CD4-positive, CD25-positive, alpha-beta regulatory T cell (primary cell): ENCODE measurements around the gene PLEKHH1. TPM values are rescaled to one million over a fixed set of nuclear protein-coding genes. Genes with fewer than 3 reads are reported as not detected.

Experiments
- ATAC-seq, 2 donors: fragments of 150-1000 bp; cut with Tn5 transposase; one replicate each; pipeline ENCODE4 v1.10.0; 2021; ENCODE audit warnings: low read depth in 2 of 2, moderate number of reproducible peaks in 2 of 2, moderate library complexity in 1 of 2
- DNase-seq, 3 donors: peaks; one replicate each; pipeline versions ENCODE4 v3.0.0 to v3.0.0-alpha.2; 2012 to 2022; ENCODE audit warnings: mixed read lengths in 1 of 3
- H3K27ac ChIP-seq: one replicate; pipeline ENCODE4 v1.7.0; 2013; ENCODE audit warnings: mild to moderate bottlenecking, low read length; ENCODE audit not compliant: insufficient read depth, poor library complexity, severe bottlenecking
- H3K27me3 ChIP-seq: one replicate; pipeline ENCODE4 v1.7.0; 2013; ENCODE audit warnings: low read length; ENCODE audit not compliant: control insufficient read depth, insufficient read depth
- H3K36me3 ChIP-seq: one replicate; pipeline ENCODE4 v1.7.0; 2013; ENCODE audit warnings: mild to moderate bottlenecking, low read length, moderate library complexity; ENCODE audit not compliant: control insufficient read depth, insufficient read depth
- H3K4me1 ChIP-seq: 2 replicates; pipeline ENCODE4 v1.7.0; 2013; ENCODE audit warnings: mild to moderate bottlenecking, low read length; ENCODE audit not compliant: insufficient read depth, control insufficient read depth, poor library complexity, severe bottlenecking
- H3K4me3 ChIP-seq: one replicate; pipeline ENCODE4 v1.7.0; 2013; ENCODE audit warnings: low read depth, mild to moderate bottlenecking, low read length, moderate library complexity
- H3K9me3 ChIP-seq, 2 experiments: 1 replicate in 1 of 2; 2 replicates in 1 of 2; pipeline ENCODE4 v1.7.0; 2013; ENCODE audit warnings: low read length in 2 of 2, mild to moderate bottlenecking in 1 of 2, moderate library complexity in 1 of 2; ENCODE audit not compliant: control insufficient read depth in 2 of 2
- H3K27ac Mint-ChIP-seq, 3 donors: one replicate each; pipeline ENCODE4 v1.8.0; 2020 to 2022; ENCODE audit warnings: mild to moderate bottlenecking in 3 of 3, mixed read lengths in 3 of 3, moderate library complexity in 2 of 3
- H3K27me3 Mint-ChIP-seq: one replicate; pipeline ENCODE4 v1.8.0; 2022; ENCODE audit warnings: mild to moderate bottlenecking, mixed read lengths
- H3K36me3 Mint-ChIP-seq: one replicate; pipeline ENCODE4 v1.8.0; 2020; ENCODE audit warnings: mixed read lengths
- H3K4me1 Mint-ChIP-seq, 4 donors: one replicate each; pipeline ENCODE4 v1.8.0; 2020 to 2022; ENCODE audit warnings: mixed read lengths in 4 of 4, mild to moderate bottlenecking in 1 of 4
- H3K4me3 Mint-ChIP-seq, 4 donors: one replicate each; pipeline ENCODE4 v1.8.0; 2020 to 2022; ENCODE audit warnings: mild to moderate bottlenecking in 4 of 4, mixed read lengths in 4 of 4, moderate library complexity in 3 of 4
- H3K9me3 Mint-ChIP-seq, 7 donors: one replicate each; pipeline ENCODE4 v1.8.0; 2020 to 2022; ENCODE audit warnings: mixed read lengths in 7 of 7, mild to moderate bottlenecking in 3 of 7, moderate library complexity in 2 of 7
- polyA plus RNA-seq, 4 donors: library from polyadenylated mRNA; unstranded; fragments of 300-500 nt; fragmentation: Illumina TruSeq; gene quantifications; one replicate each; pipeline ENCODE4 v1.2.3, GENCODE V29; 2021
- total RNA-seq: library from RNA; stranded (reverse); gene quantifications from one replicate; pipeline ENCODE4 v1.2.3, GENCODE V29; 2022

The PLEKHH1 gene
- total and polyA plus RNA-seq, 5 donors from 2014 or later = 0.05 to 0.24 (median 0.15) TPM; not detected in 2

DNA sequence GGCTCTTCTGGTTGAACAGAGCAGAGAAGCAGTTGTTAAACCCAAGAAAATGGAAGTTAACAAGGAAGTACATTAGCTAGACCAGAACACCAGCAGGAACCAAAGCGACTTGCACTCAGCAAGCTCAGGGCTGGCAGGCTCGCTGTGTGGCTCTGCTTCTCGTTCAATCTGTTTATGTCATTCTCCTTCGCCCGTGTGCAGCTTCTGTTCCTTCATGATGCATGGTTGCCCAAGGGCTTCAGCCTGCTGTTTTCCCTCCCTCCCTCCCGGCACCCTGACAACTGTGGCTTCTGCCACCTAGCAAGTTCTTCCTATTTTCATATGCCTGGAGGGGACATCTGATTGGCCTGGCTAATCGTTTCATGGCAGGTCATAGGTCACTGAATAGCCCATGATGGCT is 41.7 kb downstream of the PLEKHH1 start:
- H3K4me1 Mint-ChIP-seq = no peaks in the 10 kb centered on the region
- H3K9me3 Mint-ChIP-seq = no peaks in the 10 kb centered on the region
- Histone ChIP-seq H3K36me3 (no peaks in the 10 kb centered on the region), H3K4me1 (peaks cover 4% of the 10 kb centered on the region), H3K27ac (no peak overlapping the region), H3K27me3 (no peaks in the 10 kb centered on the region), H3K9me3 (no peaks in the 10 kb centered on the region), H3K4me3 (no peak overlapping the region)
- peaks cover 7% of the 10 kb centered on the region for H3K27me3 Mint-ChIP-seq
- DNase-seq (no peak), ATAC-seq (no peak)
- no peak overlapping the region for H3K27ac Mint-ChIP-seq
- no peak overlapping the region for H3K4me3 Mint-ChIP-seq
- no peaks in the 10 kb centered on the region for H3K36me3 Mint-ChIP-seq

DNA sequence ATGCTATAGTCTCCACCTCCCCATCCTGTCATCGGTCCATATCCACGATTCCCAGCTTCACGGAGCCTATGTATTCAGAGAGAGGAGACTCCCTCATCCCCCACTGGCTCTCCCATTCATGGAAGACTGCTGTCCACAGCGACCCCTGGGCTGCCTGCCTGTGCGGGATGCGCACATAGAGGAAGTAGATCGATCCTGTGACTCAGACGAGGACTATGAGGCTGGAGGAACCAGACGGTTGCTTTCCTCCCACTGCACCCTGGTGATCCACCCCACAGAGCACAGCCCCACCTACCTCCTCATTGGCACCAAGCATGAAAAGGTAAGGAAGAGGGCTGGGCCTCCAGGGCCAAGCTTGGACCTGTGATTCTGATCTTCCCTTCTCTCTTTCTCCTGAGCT is 42.6 kb downstream of the PLEKHH1 start:
- no peaks in the 10 kb centered on the region for H3K4me1 Mint-ChIP-seq
- Histone ChIP-seq H3K27ac (no peak overlapping the region), H3K27me3 (no peaks in the 10 kb centered on the region), H3K9me3 (no peaks in the 10 kb centered on the region), H3K4me1 (peaks cover 4% of the 10 kb centered on the region), H3K36me3 (no peaks in the 10 kb centered on the region), H3K4me3 (no peak overlapping the region)
- no peaks in the 10 kb centered on the region for H3K36me3 Mint-ChIP-seq
- no peaks in the 10 kb centered on the region for H3K9me3 Mint-ChIP-seq
- DNase-seq = no peak
- H3K27me3 Mint-ChIP-seq = peaks cover 7% of the 10 kb centered on the region
- no peak overlapping the region for H3K4me3 Mint-ChIP-seq
- ATAC-seq = no peak
- H3K27ac Mint-ChIP-seq = no peak overlapping the region

DNA sequence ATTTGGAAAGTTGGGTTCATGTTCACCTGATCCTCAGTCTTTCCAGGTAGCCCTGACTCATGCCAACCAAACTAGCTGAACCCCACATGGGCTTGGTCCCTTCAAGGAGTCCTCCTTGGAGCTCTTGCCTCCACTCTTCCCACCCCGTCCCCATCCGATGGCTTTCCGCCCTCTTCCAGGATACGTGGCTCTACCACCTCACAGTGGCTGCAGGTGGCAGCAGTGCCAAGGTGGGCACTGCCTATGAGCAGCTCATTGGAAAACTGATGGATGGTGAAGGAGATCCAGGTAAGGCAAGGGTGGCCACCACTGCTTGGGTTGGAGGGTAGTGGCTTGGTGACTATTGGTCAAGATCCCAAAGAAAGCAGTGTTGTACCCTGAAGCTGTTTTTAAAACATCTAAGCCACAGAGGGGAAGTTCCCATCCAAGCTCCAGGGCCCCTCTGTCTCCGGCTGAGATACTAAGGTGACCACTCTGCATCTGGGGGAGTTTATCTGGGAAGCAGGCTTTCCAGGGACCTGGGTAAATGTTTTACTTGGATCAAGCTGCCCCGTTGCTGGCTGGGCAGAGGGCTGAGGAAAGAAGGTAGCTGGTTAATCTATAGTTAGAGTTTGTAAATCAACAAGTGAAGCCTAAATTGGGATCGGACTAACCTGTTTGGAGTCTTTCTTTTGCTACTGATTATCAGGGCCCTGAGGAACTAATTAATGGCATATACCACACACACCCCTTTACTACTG is 43.3 kb downstream of the PLEKHH1 start:
- no peak for ATAC-seq
- Histone ChIP-seq H3K9me3 (no peaks in the 10 kb centered on the region), H3K4me3 (no peak overlapping the region), H3K36me3 (no peaks in the 10 kb centered on the region), H3K27ac (no peak overlapping the region), H3K4me1 (peaks cover under 1% of the 10 kb centered on the region), H3K27me3 (no peaks in the 10 kb centered on the region)
- DNase-seq = no peak
- Mint-ChIP-seq H3K27me3 (peaks cover 3% of the 10 kb centered on the region), H3K27ac (no peak overlapping the region), H3K36me3 (no peaks in the 10 kb centered on the region), H3K4me3 (no peak overlapping the region), H3K4me1 (no peaks in the 10 kb centered on the region), H3K9me3 (no peaks in the 10 kb centered on the region)

DNA sequence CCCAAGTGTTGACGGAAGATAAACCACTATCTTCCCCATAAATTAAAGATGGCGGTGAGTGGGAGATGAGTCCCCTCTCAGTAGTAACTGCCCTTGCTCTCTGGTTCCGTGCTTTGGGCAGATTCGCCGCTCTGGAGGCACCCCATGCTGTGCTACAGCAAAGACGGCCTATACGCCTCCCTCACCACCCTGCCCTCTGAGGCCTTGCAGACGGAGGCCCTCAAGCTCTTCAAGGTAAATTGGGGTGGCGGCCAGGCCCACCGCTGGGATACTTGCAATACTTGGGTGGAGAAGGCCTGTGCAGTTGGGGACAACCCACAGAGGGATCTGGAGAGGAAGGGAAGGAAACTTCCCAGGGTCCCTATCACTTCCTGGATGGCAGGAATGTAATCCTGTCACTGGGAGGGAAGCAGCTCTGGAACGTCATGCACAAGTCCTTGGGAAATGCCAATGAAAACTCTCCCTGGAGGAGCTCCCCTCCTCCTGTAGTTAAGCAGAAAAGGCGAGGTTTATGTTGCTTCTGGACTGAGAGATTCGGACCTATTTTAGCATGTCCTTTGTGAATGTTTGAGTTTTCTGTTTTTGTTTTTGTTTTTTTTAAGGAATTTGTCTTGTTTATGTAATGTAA is 44.2 kb downstream of the PLEKHH1 start:
- DNase-seq = no peak
- Histone ChIP-seq H3K36me3 (no peaks in the 10 kb centered on the region), H3K9me3 (no peaks in the 10 kb centered on the region), H3K4me3 (no peak overlapping the region), H3K27ac (no peak overlapping the region), H3K27me3 (no peaks in the 10 kb centered on the region), H3K4me1 (no peaks in the 10 kb centered on the region)
- H3K27me3 Mint-ChIP-seq = no peaks in the 10 kb centered on the region
- H3K9me3 Mint-ChIP-seq = no peaks in the 10 kb centered on the region
- H3K4me3 Mint-ChIP-seq = no peak overlapping the region
- no peak for ATAC-seq
- no peaks in the 10 kb centered on the region for H3K4me1 Mint-ChIP-seq
- no peaks in the 10 kb centered on the region for H3K36me3 Mint-ChIP-seq
- H3K27ac Mint-ChIP-seq = no peak overlapping the region

DNA sequence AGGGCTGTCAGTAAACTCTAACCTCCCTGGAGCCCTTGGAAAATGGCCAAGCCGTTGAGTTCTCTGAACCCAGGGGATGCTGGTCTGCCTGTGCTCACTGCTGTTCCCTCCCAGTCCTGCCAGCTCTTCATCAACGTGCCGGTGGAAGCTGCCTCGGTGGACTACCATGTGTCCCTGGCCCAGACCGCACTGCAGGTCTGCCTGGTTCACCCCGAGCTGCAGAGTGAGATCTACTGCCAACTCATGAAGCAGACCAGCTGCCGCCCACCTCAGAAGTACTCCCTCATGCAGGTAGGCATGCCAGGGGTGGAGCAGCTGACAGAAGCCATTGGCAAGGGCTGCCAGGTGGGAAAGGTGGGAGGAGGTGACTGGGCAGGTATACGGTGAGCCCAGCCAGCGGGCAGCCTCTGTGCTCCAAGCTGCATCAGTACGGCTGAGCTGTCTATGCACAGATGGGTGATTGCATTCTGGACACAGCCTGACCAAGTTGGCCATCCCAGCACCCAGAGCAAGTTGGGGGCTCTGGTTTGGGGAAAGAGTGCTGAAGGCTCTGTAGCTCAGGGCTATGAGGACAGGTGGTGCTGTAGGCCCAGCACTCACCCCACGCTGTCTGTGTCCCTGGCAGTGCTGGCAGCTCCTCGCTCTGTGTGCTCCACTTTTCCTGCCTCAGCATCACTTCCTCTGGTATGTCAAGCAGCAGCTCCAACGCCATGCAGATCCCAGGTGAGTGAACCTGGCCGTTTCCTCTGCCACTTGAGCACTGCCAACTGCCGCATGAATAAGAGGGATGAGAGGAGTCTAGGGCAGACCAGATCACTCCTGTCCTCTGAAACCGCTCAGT is 45.0 kb downstream of the PLEKHH1 start:
- no peaks in the 10 kb centered on the region for H3K27me3 ChIP-seq
- H3K4me1 ChIP-seq = no peaks in the 10 kb centered on the region
- no peaks in the 10 kb centered on the region for H3K27me3 Mint-ChIP-seq
- DNase-seq (no peak), ATAC-seq (no peak)
- no peak overlapping the region for H3K4me3 Mint-ChIP-seq
- no peak overlapping the region for H3K27ac ChIP-seq
- no peaks in the 10 kb centered on the region for H3K36me3 ChIP-seq
- H3K4me1 Mint-ChIP-seq = no peaks in the 10 kb centered on the region
- H3K4me3 ChIP-seq = no peak overlapping the region
- no peak overlapping the region for H3K27ac Mint-ChIP-seq
- no peaks in the 10 kb centered on the region for H3K9me3 Mint-ChIP-seq
- H3K9me3 ChIP-seq = no peaks in the 10 kb centered on the region
- H3K36me3 Mint-ChIP-seq = no peaks in the 10 kb centered on the region

DNA sequence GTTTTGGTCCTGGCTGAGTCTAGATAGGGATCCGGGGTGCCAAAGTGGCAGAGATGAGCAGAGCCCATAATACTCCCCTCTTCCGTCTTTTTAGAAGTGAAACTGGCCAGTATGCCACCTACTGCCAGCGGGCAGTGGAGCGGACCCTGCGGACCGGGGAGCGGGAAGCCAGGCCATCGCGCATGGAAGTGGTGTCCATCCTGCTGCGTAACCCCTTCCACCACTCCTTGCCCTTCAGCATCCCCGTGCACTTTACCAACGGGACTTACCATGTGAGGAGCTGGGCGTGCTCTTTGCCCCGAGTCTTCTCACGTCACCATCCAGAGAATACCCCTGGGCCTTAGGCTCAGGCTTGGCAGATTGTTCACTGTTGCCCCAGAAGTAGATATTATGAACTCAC is 46.0 kb downstream of the PLEKHH1 start:
- DNase-seq = no peak
- Mint-ChIP-seq H3K4me1 (no peaks in the 10 kb centered on the region), H3K4me3 (no peak overlapping the region), H3K9me3 (no peaks in the 10 kb centered on the region), H3K36me3 (no peaks in the 10 kb centered on the region), H3K27ac (no peak overlapping the region), H3K27me3 (no peaks in the 10 kb centered on the region)
- ATAC-seq = no peak
- Histone ChIP-seq H3K9me3 (no peaks in the 10 kb centered on the region), H3K27ac (no peak overlapping the region), H3K27me3 (no peaks in the 10 kb centered on the region), H3K4me3 (no peak overlapping the region), H3K4me1 (no peaks in the 10 kb centered on the region), H3K36me3 (no peaks in the 10 kb centered on the region)

DNA sequence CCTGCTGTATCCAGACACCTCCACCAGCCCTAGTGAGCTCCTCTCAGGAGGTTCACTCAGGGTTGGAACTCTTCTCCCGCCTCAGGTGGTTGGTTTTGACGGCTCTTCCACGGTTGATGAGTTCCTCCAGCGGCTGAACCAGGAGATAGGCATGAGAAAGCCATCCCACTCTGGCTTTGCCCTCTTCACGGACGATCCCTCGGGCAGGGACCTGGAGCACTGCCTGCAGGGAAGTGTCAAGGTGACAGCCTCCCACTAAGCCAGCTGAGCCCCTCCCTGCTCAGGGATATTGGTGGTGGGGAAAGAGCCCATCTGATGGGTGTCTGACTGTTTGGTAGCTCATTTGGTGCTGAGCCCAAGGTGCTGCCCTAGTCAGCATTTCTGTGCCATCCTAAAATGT is 46.5 kb downstream of the PLEKHH1 start:
- H3K36me3 Mint-ChIP-seq = no peaks in the 10 kb centered on the region
- Histone ChIP-seq H3K27ac (no peak overlapping the region), H3K4me3 (no peak overlapping the region)

More for the DNA sequence above, 46.5 kb downstream of the PLEKHH1 start:
- H3K36me3 ChIP-seq = no peaks in the 10 kb centered on the region
- H3K27me3 ChIP-seq = no peaks in the 10 kb centered on the region
- H3K9me3 ChIP-seq = no peaks in the 10 kb centered on the region
- ATAC-seq (no peak), DNase-seq (no peak)
- H3K4me3 Mint-ChIP-seq = no peak overlapping the region
- no peaks in the 10 kb centered on the region for H3K4me1 ChIP-seq
- H3K9me3 Mint-ChIP-seq = no peaks in the 10 kb centered on the region
- H3K27me3 Mint-ChIP-seq = no peaks in the 10 kb centered on the region
- no peaks in the 10 kb centered on the region for H3K4me1 Mint-ChIP-seq
- H3K27ac Mint-ChIP-seq = no peak overlapping the region
